Neutrophil (primary cell): ENCODE results near the gene UQCR11.

Source experiments
- H3K27ac ChIP-seq: fragments of 200-600 bp; sonication (generic); 2 replicates; pipeline ENCODE4 v1.5.1; 2016; ENCODE audit warnings: mild to moderate bottlenecking, moderate library complexity
- H3K27me3 ChIP-seq: fragments of 200-600 bp; sonication (generic); 2 replicates; pipeline ENCODE4 v1.6.0; 2016; ENCODE audit warnings: mild to moderate bottlenecking
- H3K36me3 ChIP-seq: fragments of 200-600 bp; sonication (generic); 2 replicates; pipeline ENCODE4 v1.5.1; 2017
- H3K4me1 ChIP-seq, 2 experiments: fragments of 200-600 bp in 1 of 2; sonication (generic) in 1 of 2; 1 replicate in 1 of 2; 2 replicates in 1 of 2; pipeline versions ENCODE4 v1.5.1 to v1.6.1; 2013 to 2016; ENCODE audit warnings: low read depth in 1 of 2, low read length in 1 of 2, mild to moderate bottlenecking in 1 of 2, moderate library complexity in 1 of 2; ENCODE audit not compliant: control insufficient read depth in 1 of 2, insufficient read depth in 1 of 2
- H3K4me3 ChIP-seq, 2 experiments: fragments of 200-600 bp in 1 of 2; sonication (generic) in 1 of 2; 1 replicate in 1 of 2; 2 replicates in 1 of 2; pipeline ENCODE4 v1.5.1; 2013 to 2016; ENCODE audit warnings: low read depth in 1 of 2, low read length in 1 of 2, mild to moderate bottlenecking in 1 of 2, moderate library complexity in 1 of 2
- H3K9me3 ChIP-seq: fragments of 200-600 bp; sonication (generic); 2 replicates; pipeline ENCODE4 v1.5.1; 2016
- CTCF ChIP-seq: fragments of 200-600 bp; sonication (generic); IDR thresholded peaks from 2 replicates; pipeline ENCODE4 v1.5.1; 2016; ENCODE audit warnings: antibody characterized with exemption

UQCR11 gene

GRCh38 chr19:1605236-1606137, at the start of gene UQCR11:
UQCR11 (minus strand) TSS chr19:1605462; CDS start chr19:1605409, 53 bp downstream.
- Histone ChIP-seq H3K4me3 (peak within 1 kb of the TSS; percentile 75 to 90), H3K27ac (peak within 1 kb of the TSS; percentile 90), H3K27me3 (peaks cover 26% of the 10 kb centered on the region), H3K9me3 (no peaks in the 10 kb centered on the region), H3K36me3 (peaks cover 6% of the 10 kb centered on the region), H3K4me1 (peaks cover 38 to 43% of the 10 kb centered on the region in 2 experiments)
- peak; percentile 54 for TF ChIP-seq CTCF

GRCh38 chr19:1654178-1654792, 49.0 kb upstream of the UQCR11 start:
- Histone ChIP-seq H3K36me3 (no peaks in the 10 kb centered on the region), H3K27ac (no peak overlapping the region), H3K27me3 (peaks cover 31% of the 10 kb centered on the region), H3K9me3 (no peaks in the 10 kb centered on the region), H3K4me3 (no peak overlapping the region), H3K4me1 (peaks cover 7 to 17% of the 10 kb centered on the region in 2 experiments)
- no peak for TF ChIP-seq CTCF

GRCh38 chr19:1653300-1653628, 48.0 kb upstream of the UQCR11 start:
- peak overlapping the region; percentile 98 for H3K27ac ChIP-seq
- H3K9me3 ChIP-seq = no peaks in the 10 kb centered on the region
- H3K4me3 ChIP-seq = peak overlapping the region; percentile 68 to 84
- TF ChIP-seq CTCF = no peak
- peaks cover 23% of the 10 kb centered on the region for H3K27me3 ChIP-seq
- H3K36me3 ChIP-seq = no peaks in the 10 kb centered on the region
- peaks cover 7 to 17% of the 10 kb centered on the region in 2 experiments for H3K4me1 ChIP-seq

- Histone ChIP-seq H3K27ac (peak within 1 kb of the TSS; percentile 98), H3K9me3 (no peaks in the 10 kb centered on the region), H3K4me3 (peak within 1 kb of the TSS; percentile 68 to 84), H3K4me1 (peaks cover 7 to 17% of the 10 kb centered on the region in 2 experiments), H3K27me3 (peaks cover 22% of the 10 kb centered on the region), H3K36me3 (no peaks in the 10 kb centered on the region)
- peak; percentile 32 for TF ChIP-seq CTCF
Measured at GRCh38 chr19:1652471-1653299, 47.4 kb upstream of the UQCR11 start, which contains the start of gene TCF3. TCF3 (minus strand) TSS chr19:1652615; CDS start chr19:1650248, 2,367 bp downstream.

- H3K27ac ChIP-seq = no peak overlapping the region
- no peak for TF ChIP-seq CTCF
- no peaks in the 10 kb centered on the region for H3K36me3 ChIP-seq
- peaks cover 7 to 17% of the 10 kb centered on the region in 2 experiments for H3K4me1 ChIP-seq
- peaks cover 22% of the 10 kb centered on the region for H3K27me3 ChIP-seq
- H3K4me3 ChIP-seq = peak overlapping the region; percentile 34 to 63
- H3K9me3 ChIP-seq = no peaks in the 10 kb centered on the region
Measured at GRCh38 chr19:1651568-1652291, 46.5 kb upstream of the UQCR11 start.
